K562 (cell line): ENCODE data around the gene TMEM39A. TPM values are rescaled to one million over a fixed set of nuclear protein-coding genes. Genes with fewer than 3 reads are reported as not detected.
A peak's percentile ranks its signal among the peaks of the same experiment; 100 is the strongest.

Source experiments
- ATAC-seq: fragments of 200-7000 bp; cut with Tn5 transposase; 3 replicates; pipeline ENCODE4 v1.9.1; 2020; ENCODE audit warnings: moderate library complexity
- BruUV-seq: library from RNA; stranded (reverse); fragments of 400-500 nt; replicated peaks from 2 replicates; lab custom pipeline; 2021; lab: Mats Ljungman, UMichigan
- CTCF ChIA-PET: fragments of 300-600 bp; formaldehyde crosslinking; extraction: SDS; loops from one replicate; lab custom pipeline; 2021; ENCODE audit warnings: low intra/inter-chr PET ratio; lab: Yijun Ruan, JAX
- POLR2A ChIA-PET: fragments of 300-600, 350-650 bp; sonication (Branson Sonifier 250); formaldehyde crosslinking; extraction: SDS; loops from one replicate; lab custom pipeline; 2021; ENCODE audit warnings: antibody characterized with exemption, inconsistent platforms; lab: Yijun Ruan, JAX
- DNase-seq, 4 experiments: peaks; one replicate each; pipeline versions ENCODE4 v3.0.0 to v3.0.0-alpha.2; 2011 to 2018; ENCODE audit warnings: low spot score in 3 of 4, mixed read lengths in 3 of 4; ENCODE audit errors: extremely low read depth in 1 of 4
- FAIRE-seq: peaks from 2 replicates; lab custom pipeline; 2011; peaks lifted over from hg19 to GRCh38; lab: Jason Lieb, UNC
- H2AFZ ChIP-seq: 2 replicates; pipeline ENCODE4 v1.6.0; 2011; ENCODE audit warnings: low read depth, low read length, control low read depth, inconsistent platforms
- H3K27ac ChIP-seq: fragments of 200-600 bp; 3 replicates; pipeline ENCODE4 v1.8.0; 2011; ENCODE audit warnings: low read depth, mild to moderate bottlenecking, control low read depth, inconsistent platforms, low read length, moderate library complexity, mixed read lengths; ENCODE audit errors: extremely low read depth
- H3K27me3 ChIP-seq, 2 experiments: fragments of 300-600 bp in 1 of 2; 2 replicates in 1 of 2; 3 replicates in 1 of 2; pipeline versions ENCODE4 v1.6.0 to v1.8.0; 2011; ENCODE audit warnings: inconsistent platforms in 2 of 2, low read length in 2 of 2, mild to moderate bottlenecking in 1 of 2, mixed read lengths in 1 of 2, moderate library complexity in 1 of 2; ENCODE audit not compliant: control insufficient read depth in 2 of 2, insufficient read depth in 2 of 2
- H3K36me3 ChIP-seq: fragments of 300-600 bp; 3 replicates; pipeline ENCODE4 v1.8.0; 2011; ENCODE audit warnings: mild to moderate bottlenecking, low read length, inconsistent platforms; ENCODE audit not compliant: control insufficient read depth, insufficient read depth
- H3K4me1 ChIP-seq, 2 experiments: fragments of 200-600 bp in 1 of 2; replicated peaks in 1 of 2; 2 replicates in 1 of 2; 3 replicates in 1 of 2; pipeline versions ENCODE4 v1.5.1 to v1.8.0; 2011; ENCODE audit warnings: inconsistent platforms in 2 of 2, low read length in 2 of 2, mild to moderate bottlenecking in 1 of 2, mixed read lengths in 1 of 2, moderate library complexity in 1 of 2; ENCODE audit not compliant: control insufficient read depth in 2 of 2, insufficient read depth in 2 of 2
- H3K4me2 ChIP-seq: 2 replicates; pipeline ENCODE4 v1.6.1; 2011; ENCODE audit warnings: low read length, control low read depth, inconsistent platforms, mixed read lengths; ENCODE audit not compliant: insufficient read depth
- H3K4me3 ChIP-seq: fragments of 200-600 bp; sonication (generic), shearing (Covaris generic); 2 replicates; pipeline ENCODE4 v1.5.1; 2016; ENCODE audit warnings: control low read depth, inconsistent platforms
- H3K79me2 ChIP-seq: fragments of 200-600 bp; 3 replicates; pipeline ENCODE4 v1.8.0; 2011; ENCODE audit warnings: low read length, inconsistent platforms; ENCODE audit not compliant: control insufficient read depth, insufficient read depth
- H3K9ac ChIP-seq, 2 experiments: 2 replicates each; pipeline versions ENCODE4 v1.6.0 to v1.6.1; 2011; ENCODE audit warnings: low read depth in 2 of 2, low read length in 2 of 2, control low read depth in 1 of 2, inconsistent platforms in 1 of 2, mild to moderate bottlenecking in 1 of 2, mixed read lengths in 1 of 2; ENCODE audit not compliant: insufficient read depth in 1 of 2
- H3K9me1 ChIP-seq: one replicate; pipeline ENCODE4 v1.6.0; 2011; ENCODE audit warnings: inconsistent platforms, mild to moderate bottlenecking, low read length, moderate library complexity; ENCODE audit not compliant: control insufficient read depth, insufficient read depth
- H3K9me3 ChIP-seq: replicated peaks from 2 replicates; pipeline ENCODE4 v1.5.1; 2011; ENCODE audit warnings: low read depth, low read length, inconsistent platforms; ENCODE audit not compliant: control insufficient read depth, insufficient read depth
- H4K20me1 ChIP-seq: replicated peaks from 2 replicates; pipeline ENCODE4 v1.6.1; 2011; ENCODE audit warnings: low read length, inconsistent platforms, mixed read lengths; ENCODE audit not compliant: control insufficient read depth, insufficient read depth
- ADNP ChIP-seq: fragments of 200-800 bp; sonication (Bioruptor generic); IDR thresholded peaks from 2 replicates; pipeline ENCODE4 v1.6.1; 2016; ENCODE audit warnings: missing genetic modification characterization, missing compliant biosample characterization
- BRD4 ChIP-seq: fragments of 200-600 bp; sonication (generic); IDR thresholded peaks from 2 replicates; pipeline ENCODE4 v1.6.1; 2017; ENCODE audit warnings: inconsistent platforms
- CREM ChIP-seq: IDR thresholded peaks from 2 replicates; pipeline ENCODE4 v1.6.1; 2014; ENCODE audit warnings: antibody characterized with exemption, low read depth
- CSDE1 ChIP-seq, 2 experiments: fragments of 450-650 bp; IDR thresholded peaks; 2 replicates each; pipeline ENCODE4 v1.6.1; 2016; ENCODE audit warnings: mild to moderate bottlenecking in 1 of 2
- E2F6 ChIP-seq, 2 experiments: IDR thresholded peaks; 2 replicates each; pipeline ENCODE4 v1.6.1; 2011; ENCODE audit warnings: borderline replicate concordance in 1 of 2, control low read depth in 1 of 2, low read depth in 1 of 2, low read length in 1 of 2, mild to moderate bottlenecking in 1 of 2, mixed read lengths in 1 of 2, moderate library complexity in 1 of 2; ENCODE audit not compliant: insufficient read depth in 1 of 2, insufficient read length in 1 of 2, poor library complexity in 1 of 2, severe bottlenecking in 1 of 2; ENCODE audit errors: extremely low read depth in 1 of 2
- NFYB ChIP-seq: IDR thresholded peaks from 2 replicates; pipeline ENCODE4 v1.6.1; 2011; ENCODE audit warnings: mild to moderate bottlenecking, moderate library complexity; ENCODE audit not compliant: insufficient read length; ENCODE audit errors: extremely low read depth
- NONO ChIP-seq, 2 experiments: fragments of 200-400 bp in 1 of 2; fragments of 450-650 bp in 1 of 2; formaldehyde crosslinking in 1 of 2; IDR thresholded peaks; 2 replicates each; pipeline ENCODE4 v1.6.1; 2017; ENCODE audit warnings: low read depth in 2 of 2, mild to moderate bottlenecking in 2 of 2, moderate library complexity in 2 of 2, low read length in 1 of 2
- NR2C1 ChIP-seq, 2 experiments: fragments of 450-650 bp; IDR thresholded peaks; 2 replicates each; pipeline ENCODE4 v1.6.1; 2017; ENCODE audit warnings: mild to moderate bottlenecking in 2 of 2, antibody characterized with exemption in 1 of 2, inconsistent platforms in 1 of 2, missing compliant biosample characterization in 1 of 2, missing genetic modification characterization in 1 of 2
- NR2F6 ChIP-seq: fragments of 450-650 bp; formaldehyde crosslinking; IDR thresholded peaks from 2 replicates; pipeline ENCODE4 v1.4.0; 2020; ENCODE audit warnings: mild to moderate bottlenecking
- NR3C1 ChIP-seq: sonication (generic); formaldehyde crosslinking; IDR thresholded peaks from 2 replicates; pipeline ENCODE4 v1.8.1; 2022; ENCODE audit warnings: missing genetic modification reagents
- PTRF ChIP-seq: fragments of 450-650 bp; IDR thresholded peaks from 2 replicates; pipeline ENCODE4 v1.6.1; 2016; ENCODE audit warnings: mild to moderate bottlenecking, missing genetic modification characterization, missing compliant biosample characterization
- RBM17 ChIP-seq: fragments of 200-400 bp; formaldehyde crosslinking; IDR thresholded peaks from 2 replicates; pipeline ENCODE4 v1.6.1; 2017; ENCODE audit warnings: low read depth, mild to moderate bottlenecking, low read length, borderline replicate concordance
- SIX5 ChIP-seq, 2 experiments: IDR thresholded peaks; 2 replicates each; pipeline ENCODE4 v1.6.1; 2011; ENCODE audit warnings: low read length in 2 of 2, borderline replicate concordance in 1 of 2, low read depth in 1 of 2, mild to moderate bottlenecking in 1 of 2, moderate library complexity in 1 of 2; ENCODE audit not compliant: insufficient read depth in 1 of 2
- XRCC3 ChIP-seq: fragments of 450-650 bp; IDR thresholded peaks from 2 replicates; pipeline ENCODE4 v1.6.1; 2017; ENCODE audit warnings: mild to moderate bottlenecking, moderate library complexity
- ZNF274 ChIP-seq: IDR thresholded peaks from 2 replicates; pipeline ENCODE4 v1.6.1; 2011; ENCODE audit warnings: low read depth, mild to moderate bottlenecking, low read length, moderate library complexity, borderline replicate concordance
- ZNF280A ChIP-seq: fragments of 450-650 bp; IDR thresholded peaks from 2 replicates; pipeline ENCODE4 v1.6.1; 2018; ENCODE audit warnings: mild to moderate bottlenecking, low read depth; ENCODE audit not compliant: partially characterized antibody
- WGBS: fragments of 100-300 bp; shearing (Covaris generic); methylation state at CpG from one replicate; pipeline ENCODE4 v1.1.6; 2016; ENCODE audit warnings: low coverage, mixed read lengths; ENCODE audit not compliant: insufficient coverage; ENCODE audit errors: missing lambda C conversion rate; 5-methylcytosine and 5-hydroxymethylcytosine counted together
- in situ Hi-C: fragments of 300-500 bp; cut with MboI; formaldehyde crosslinking; loops from 4 replicates; pipeline ENCODE4 v1.15.0; 2018; ENCODE audit warnings: inconsistent platforms, mixed read lengths
- intact Hi-C: fragments of 100-400 bp; cut with micrococcal nuclease; formaldehyde crosslinking; loops from 2 replicates; pipeline ENCODE4 v1.14.2; 2022
- polyA plus RNA-seq, 8 experiments: library from polyadenylated mRNA; depleted of rRNA in 4 of 8; stranded (reverse) in 5 of 8; unstranded in 3 of 8; fragments of >200 nt; fragmentation: Nextera tagmentation in 2 of 8; fragmentation: Illumina TruSeq in 1 of 8; extraction: Ambion mirVana in 2 of 8; extraction: Trizol in 1 of 8; gene quantifications; 2 replicates each; pipeline versions ENCODE4 v1.2.1 to v1.2.3, GENCODE V29; 2011 to 2014; ENCODE audit warnings: inconsistent platforms in 1 of 8, missing spikeins in 1 of 8
- total RNA-seq, 7 experiments: library from RNA; depleted of rRNA in 6 of 7; stranded (reverse); fragments of >200 nt in 6 of 7; fragmentation: Illumina TruSeq in 2 of 7; extraction: Trizol in 2 of 7; gene quantifications; 2 replicates each; pipeline versions ENCODE4 v1.2.1 to v1.2.3, GENCODE V29; 2011 to 2021; ENCODE audit warnings: low replicate concordance in 1 of 7

The TMEM39A gene
- total and polyA plus RNA-seq, 9 of the 15 experiments (the other 6 are each of a cell fraction or from before 2014, with no cell fraction given): 12.0 to 41.5 (median 15.4) TPM

GRCh38 chr3:119413603-119414280, 49.7 kb downstream of the TMEM39A start (continued):
- TF ChIP-seq ZNF280A (no peak), NR3C1 (CRISPR knock-in tag) (no peak), SIX5 (IDR thresholded peaks at IDR 0.05; ENCODE audit: borderline replicate concordance in 1 of 2, insufficient read depth in 1 of 2, low read depth in 1 of 2, low read length in 2 of 2) (no peak), CSDE1 (IDR thresholded peaks at IDR 0.05) (no peak), NFYB (peak; percentile 60)

GRCh38 chr3:119409844-119410243, 53.6 kb downstream of the TMEM39A start:
- H3K79me2 ChIP-seq: no peaks in the 10 kb centered on the region
- 0% methylated on average over 1 of the region's 1 CpG for WGBS
- ATAC-seq (no peak), FAIRE-seq (no peak), DNase-seq (no peak)
- ChIA-PET CTCF (no interaction called here), POLR2A (interaction anchor here (0.6 kb wide), 1 partner anchor 948 kb away, joined by 3 read pairs; no protein-coding TSS in a partner anchor)
- intact Hi-C loops: no loop called here
- no peaks in the 10 kb centered on the region for H3K9me3 ChIP-seq
- H3K27me3 ChIP-seq: peaks cover 0 to 10% of the 10 kb centered on the region in 2 experiments; a peak in 2 of 5 replicates
- in situ Hi-C loops: no loop called here
- H3K4me1 ChIP-seq: peaks cover 5 to 8% of the 10 kb centered on the region in 2 experiments; a peak in 3 of 5 replicates
- no peak overlapping the region for H3K4me2 ChIP-seq
- H3K9me1 ChIP-seq: no peaks in the 10 kb centered on the region
- H3K9ac ChIP-seq: no peak overlapping the region
- no TSS peak for BruUV-seq
- no peak overlapping the region for H2AFZ ChIP-seq
- no peak for TF ChIP-seq NR2C1 (IDR thresholded peaks at IDR 0.05)
- no peak for TF ChIP-seq NR2C1 (tag; IDR thresholded peaks at IDR 0.05)
- no peak for TF ChIP-seq RBM17
- no peak for TF ChIP-seq XRCC3
- TF ChIP-seq NONO (IDR thresholded peaks at IDR 0.05; ENCODE audit: low read depth in 2 of 2, low read length in 1 of 2): no peak
- TF ChIP-seq CREM: no peak
- TF ChIP-seq ADNP: no peak
- no peak for TF ChIP-seq PTRF
- TF ChIP-seq NR2F6: no peak
- TF ChIP-seq E2F6 (IDR thresholded peaks at IDR 0.05; ENCODE audit: borderline replicate concordance in 1 of 2, extremely low read depth in 1 of 2, insufficient read depth in 1 of 2, insufficient read length in 1 of 2, low read depth in 1 of 2, low read length in 1 of 2, poor library complexity in 1 of 2, severe bottlenecking in 1 of 2): no peak
- TF ChIP-seq ZNF274: no peak
- no peak for TF ChIP-seq BRD4
- H3K36me3 ChIP-seq: no peaks in the 10 kb centered on the region
- H3K27ac ChIP-seq: no peak overlapping the region
- no peak overlapping the region for H3K4me3 ChIP-seq
- H4K20me1 ChIP-seq: no peaks in the 10 kb centered on the region
